GM10847 (cell line): ENCODE measurements around the gene ATP13A5.

Experiments
- POLR2A ChIP-seq: IDR thresholded peaks from 2 replicates; pipeline ENCODE4 v1.6.1; 2011; ENCODE audit not compliant: insufficient read length; ENCODE audit errors: extremely low read depth

ATP13A5 gene, protein sequence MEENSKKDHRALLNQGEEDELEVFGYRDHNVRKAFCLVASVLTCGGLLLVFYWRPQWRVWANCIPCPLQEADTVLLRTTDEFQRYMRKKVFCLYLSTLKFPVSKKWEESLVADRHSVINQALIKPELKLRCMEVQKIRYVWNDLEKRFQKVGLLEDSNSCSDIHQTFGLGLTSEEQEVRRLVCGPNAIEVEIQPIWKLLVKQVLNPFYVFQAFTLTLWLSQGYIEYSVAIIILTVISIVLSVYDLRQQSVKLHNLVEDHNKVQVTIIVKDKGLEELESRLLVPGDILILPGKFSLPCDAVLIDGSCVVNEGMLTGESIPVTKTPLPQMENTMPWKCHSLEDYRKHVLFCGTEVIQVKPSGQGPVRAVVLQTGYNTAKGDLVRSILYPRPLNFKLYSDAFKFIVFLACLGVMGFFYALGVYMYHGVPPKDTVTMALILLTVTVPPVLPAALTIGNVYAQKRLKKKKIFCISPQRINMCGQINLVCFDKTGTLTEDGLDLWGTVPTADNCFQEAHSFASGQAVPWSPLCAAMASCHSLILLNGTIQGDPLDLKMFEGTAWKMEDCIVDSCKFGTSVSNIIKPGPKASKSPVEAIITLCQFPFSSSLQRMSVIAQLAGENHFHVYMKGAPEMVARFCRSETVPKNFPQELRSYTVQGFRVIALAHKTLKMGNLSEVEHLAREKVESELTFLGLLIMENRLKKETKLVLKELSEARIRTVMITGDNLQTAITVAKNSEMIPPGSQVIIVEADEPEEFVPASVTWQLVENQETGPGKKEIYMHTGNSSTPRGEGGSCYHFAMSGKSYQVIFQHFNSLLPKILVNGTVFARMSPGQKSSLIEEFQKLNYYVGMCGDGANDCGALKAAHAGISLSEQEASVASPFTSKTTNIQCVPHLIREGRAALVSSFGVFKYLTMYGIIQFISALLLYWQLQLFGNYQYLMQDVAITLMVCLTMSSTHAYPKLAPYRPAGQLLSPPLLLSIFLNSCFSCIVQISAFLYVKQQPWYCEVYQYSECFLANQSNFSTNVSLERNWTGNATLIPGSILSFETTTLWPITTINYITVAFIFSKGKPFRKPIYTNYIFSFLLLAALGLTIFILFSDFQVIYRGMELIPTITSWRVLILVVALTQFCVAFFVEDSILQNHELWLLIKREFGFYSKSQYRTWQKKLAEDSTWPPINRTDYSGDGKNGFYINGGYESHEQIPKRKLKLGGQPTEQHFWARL

DNA sequence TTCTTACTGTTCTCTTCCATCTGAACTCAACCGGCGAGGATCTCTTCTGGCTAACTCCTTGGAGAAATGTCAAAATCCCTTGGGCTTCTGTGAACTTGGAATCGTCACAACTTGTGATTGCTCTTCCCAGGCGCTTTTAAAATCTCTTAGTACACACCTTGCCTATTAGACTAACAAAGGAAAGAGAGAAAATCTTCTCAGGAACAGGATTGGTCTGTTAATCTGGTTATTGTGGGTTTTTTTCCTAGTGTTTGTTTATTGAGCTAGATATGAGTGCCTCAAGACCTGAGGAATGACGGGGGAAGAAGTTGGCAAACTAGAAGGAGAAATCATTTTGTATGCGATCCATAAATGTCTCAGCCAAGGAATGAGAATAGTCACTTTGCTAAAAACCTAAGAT lies at the start of gene ATP13A5:
ATP13A5 (minus strand) TSS at position 48 of the 400 bp plus-strand sequence; CDS start at position 20, 28 bp downstream.
- TF ChIP-seq POLR2A: no peak

DNA sequence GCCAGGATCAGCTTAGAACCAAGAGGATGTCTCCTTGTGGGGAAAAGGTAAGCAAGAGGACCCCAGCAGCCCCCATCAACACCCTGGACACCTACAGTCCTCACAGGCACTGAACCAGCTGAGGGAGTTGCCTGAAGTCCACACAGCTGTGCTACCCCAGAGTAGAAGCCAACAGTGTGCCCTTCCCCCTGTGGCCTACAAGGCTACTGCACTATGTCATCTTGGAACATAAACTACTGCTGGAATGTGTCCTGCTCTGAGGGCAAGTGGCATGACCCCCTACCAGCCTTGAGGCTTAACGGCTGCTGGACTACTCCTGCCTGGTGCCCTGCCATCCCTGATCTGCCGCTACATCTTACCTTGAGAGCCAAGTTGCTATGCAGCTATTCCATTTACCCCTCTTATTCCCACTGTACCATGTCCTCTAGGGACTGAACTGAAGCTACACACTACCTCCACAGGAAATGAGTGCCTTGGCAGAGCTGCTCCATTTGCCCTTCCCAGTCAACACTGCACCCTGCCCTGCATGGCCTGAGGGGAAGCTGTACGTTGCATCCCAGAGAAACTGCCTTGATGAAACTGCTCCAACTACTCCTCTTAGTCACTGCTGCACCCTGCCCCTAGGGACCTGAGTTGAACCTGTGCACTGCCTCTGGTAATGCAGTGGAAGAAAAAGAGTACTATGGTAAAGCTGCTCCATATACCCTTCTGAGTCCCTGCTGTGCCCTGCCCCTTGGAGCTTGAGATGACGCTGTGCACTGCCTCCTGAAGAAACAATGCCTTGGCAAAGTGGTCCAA lies 40.2 kb upstream of the ATP13A5 start:
- no peak for TF ChIP-seq POLR2A

DNA sequence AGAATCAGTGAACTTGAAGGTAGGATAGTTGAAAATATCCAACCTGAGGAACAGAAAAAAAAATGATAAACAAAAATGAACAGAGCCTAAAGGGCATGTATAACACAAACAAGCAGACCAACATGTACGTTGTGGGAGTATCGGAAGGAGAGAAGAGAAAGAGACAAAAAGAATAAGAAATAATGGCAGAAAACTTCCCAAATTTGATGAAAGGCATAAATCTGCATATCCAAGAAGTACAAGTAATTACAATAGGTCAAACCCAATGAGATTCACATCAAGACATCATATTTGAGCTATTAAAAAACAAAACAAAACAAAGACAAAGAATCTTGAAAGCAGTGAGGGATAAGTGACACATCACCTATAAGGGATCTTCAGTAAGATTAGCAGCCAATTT lies 38.1 kb upstream of the ATP13A5 start:
- no peak for TF ChIP-seq POLR2A

DNA sequence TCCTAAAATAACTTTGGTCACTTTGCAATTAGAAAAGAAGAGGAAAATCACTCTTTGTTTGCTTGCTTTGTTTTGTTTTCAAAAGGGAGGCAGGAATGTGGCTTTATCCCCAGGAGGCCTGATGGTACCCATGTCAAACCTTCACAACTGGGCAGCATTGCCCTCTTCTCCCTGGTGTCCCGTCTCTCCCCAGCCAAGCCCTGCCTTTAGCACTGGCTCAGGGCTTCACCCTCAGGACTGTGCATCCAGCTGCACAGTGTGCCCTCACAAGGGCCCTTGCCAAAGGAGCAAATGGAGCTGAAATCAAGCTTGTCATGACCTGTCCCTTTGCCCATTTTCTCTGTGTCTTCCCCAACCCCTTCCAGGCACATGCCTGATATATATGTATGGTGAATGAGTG lies 29.1 kb upstream of the ATP13A5 start:
- no peak for TF ChIP-seq POLR2A

DNA sequence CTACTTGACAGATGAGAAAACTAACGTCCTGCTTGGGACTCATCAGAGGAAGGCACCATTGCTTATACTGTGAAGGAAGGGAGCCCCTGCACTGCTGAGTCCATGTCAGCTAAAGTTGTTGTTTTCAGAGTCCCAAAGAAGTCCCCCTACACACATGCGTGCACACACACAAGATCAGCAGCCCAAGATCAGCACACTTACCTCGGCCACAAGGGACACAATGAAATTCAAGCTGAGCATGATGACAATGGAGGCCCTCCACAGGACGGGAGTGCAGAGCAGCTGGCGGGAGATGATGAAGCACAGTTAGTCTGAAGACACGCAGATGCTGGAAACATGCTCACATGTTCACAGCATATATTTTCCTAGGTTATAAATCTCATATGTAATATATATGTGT lies 28.6 kb upstream of the ATP13A5 start:
- no peak for TF ChIP-seq POLR2A

DNA sequence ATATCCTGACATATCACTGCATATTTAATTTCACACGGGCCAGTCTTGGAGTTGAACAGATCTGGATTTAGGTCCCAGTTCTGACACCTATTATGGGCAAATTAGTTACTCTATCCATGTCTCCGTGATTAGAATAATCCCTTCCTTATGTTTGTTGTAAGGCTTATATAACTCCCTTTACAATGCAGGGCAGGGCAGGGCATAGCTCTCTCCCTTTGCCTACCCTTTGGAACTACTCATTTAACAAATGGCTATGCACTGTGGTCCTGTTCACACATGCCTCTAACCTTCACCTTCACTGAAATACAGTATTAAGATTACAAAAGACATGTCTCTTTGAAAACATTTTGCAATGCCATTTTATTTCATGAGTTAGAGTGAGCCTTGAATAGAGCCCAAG lies 24.8 kb upstream of the ATP13A5 start:
- TF ChIP-seq POLR2A: no peak

DNA sequence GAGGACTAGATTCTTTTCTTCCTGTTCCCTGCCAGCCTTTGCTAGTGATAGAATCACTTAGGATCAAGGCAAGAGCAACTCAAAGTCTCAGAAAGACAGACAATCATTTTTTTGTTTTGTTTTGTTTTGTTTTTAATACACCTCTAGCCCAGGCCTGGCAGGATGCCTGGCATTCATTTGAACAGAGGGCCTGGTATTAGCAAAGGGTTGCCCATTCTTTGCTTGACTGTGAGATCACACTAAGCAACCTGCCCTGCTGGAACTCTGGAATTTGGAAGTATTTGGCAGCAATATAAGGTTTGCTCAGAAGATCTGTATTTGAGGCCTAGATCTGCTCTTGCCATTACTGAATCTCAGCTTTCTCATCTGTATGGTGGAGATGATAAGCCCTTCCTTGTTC lies 21.8 kb upstream of the ATP13A5 start:
- TF ChIP-seq POLR2A: no peak

DNA sequence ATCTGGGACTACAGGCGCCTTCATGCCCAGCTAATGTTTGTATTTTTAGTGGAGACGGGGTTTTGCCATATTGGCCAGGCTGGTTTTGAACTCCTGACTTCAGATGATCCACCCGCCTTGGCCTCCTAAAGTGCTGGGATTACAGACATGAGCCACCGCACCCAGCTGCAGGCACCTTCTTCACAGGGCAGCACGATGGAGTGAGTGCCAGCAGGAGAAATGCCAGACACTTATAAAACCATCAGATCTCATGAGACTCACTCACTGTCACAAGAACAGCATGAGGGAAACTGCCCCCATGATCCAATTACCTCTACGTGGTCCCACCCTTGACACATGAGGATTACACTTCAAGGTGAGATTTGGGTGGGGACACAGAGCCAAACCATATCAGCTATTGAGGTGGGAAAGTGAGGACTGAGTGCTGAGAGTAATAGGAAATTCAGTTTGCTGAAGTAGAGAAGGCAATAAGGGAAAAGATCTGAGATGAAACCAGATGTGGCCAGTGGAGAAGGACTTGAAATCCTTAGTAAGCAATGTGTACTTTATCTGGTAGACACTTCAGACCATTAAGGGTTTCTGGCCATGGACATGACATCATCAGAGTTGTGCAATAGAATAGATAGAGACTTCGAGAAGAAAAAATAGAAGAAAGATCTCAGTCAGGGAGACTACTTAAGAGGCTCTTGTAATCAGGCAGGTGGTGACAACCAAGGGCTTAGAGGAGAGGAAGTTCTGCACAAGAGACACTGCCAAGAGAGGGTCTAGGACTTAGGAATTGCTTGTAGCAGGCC lies 18.1 kb upstream of the ATP13A5 start:
- TF ChIP-seq POLR2A: no peak

DNA sequence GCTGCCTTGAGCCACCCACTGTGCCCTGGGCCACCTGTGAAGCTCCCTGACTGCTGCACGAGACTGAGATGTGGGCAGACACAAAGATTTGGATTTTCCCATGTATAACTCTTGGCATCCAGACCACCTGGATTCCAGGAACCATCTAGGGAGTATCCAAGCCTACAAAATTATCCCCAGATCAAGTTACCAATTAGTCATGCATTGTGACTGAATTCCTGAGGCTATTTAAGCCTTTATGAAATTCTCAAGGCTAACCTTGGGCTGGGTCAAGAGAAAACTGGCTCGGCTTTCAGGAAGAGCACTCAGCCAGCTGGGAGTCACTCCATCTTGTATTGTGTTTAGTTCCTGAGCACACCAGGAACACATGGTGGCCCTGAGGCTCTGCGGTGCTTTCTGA lies 13.3 kb upstream of the ATP13A5 start:
- TF ChIP-seq POLR2A: no peak

DNA sequence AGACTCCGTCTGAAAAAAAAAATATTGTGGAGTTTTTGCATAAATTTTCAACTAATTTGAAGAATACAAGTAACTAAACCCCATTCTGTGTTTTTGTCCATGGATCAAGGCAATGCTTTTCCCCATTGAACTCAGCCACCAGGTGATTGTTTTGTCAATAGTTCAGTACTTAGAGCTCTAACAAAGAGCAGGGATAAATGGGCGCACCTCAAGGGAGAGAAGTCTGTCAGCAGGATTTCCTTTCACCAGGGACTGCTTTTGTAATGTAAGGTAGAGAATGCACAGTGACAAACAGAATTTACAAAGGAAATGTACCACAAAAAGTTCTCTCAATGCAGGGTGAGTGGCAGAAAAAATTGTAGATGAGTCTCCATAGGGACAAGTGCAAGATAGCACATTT lies 10.8 kb upstream of the ATP13A5 start:
- no peak for TF ChIP-seq POLR2A

DNA sequence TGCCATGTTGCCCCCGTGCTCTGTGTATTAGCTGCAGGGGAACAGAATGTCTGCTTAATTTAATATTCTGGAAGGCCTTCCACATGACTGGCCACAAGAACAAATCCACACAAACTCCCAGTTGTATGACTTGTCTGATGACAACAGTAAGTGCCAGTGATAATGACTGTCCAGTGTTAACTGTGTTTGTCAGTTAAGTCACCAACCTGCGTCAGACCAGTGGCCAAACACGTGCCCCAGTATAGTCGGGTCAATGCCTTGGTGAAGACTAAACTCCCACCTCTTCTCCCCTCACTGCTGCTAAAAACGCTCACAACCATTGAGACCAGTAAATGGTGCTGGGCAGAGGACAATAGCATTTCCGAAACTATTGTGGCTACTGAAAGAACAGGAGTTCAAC lies 9.8 kb upstream of the ATP13A5 start:
- TF ChIP-seq POLR2A: no peak

DNA sequence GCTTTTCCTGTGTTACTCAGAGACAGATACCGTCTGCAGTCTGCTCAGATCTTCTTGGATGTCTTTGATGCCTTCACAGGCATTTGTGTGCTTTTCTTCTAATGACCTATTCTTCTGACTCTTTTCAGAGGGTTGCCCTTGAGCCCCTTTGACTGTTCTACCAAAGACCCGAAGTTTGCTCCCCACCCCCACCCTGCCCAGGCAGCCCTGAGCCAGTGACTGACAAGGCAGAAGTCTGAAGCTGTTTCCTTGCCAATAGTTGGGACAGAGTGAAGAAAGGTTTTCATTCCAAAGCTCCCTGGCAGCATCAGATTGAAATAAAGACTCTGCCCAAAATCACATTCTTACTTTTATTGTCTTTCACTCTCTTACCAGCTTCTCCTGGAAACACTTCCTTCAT lies 9.0 kb upstream of the ATP13A5 start:
- TF ChIP-seq POLR2A: no peak

DNA sequence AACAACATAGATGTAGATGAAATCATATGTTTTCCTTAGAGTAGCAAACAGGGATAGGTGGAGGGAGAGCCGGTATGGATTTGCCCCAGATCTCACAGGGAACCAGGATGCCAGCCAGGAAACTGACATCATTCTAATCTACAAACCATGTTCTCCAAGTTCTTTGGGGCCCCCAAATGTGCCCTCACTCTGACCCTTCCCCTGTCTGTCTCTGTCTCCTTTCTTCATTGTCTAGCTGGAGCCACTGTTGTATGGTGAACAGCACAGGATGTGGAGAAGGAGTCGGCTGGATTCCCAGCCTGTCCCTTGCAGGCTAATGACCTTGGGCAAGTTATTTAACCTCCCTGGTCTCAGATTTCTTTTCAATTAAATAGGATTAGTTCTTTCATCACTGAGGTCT lies 962 bp downstream of the ATP13A5 start:
- TF ChIP-seq POLR2A: no peak

DNA sequence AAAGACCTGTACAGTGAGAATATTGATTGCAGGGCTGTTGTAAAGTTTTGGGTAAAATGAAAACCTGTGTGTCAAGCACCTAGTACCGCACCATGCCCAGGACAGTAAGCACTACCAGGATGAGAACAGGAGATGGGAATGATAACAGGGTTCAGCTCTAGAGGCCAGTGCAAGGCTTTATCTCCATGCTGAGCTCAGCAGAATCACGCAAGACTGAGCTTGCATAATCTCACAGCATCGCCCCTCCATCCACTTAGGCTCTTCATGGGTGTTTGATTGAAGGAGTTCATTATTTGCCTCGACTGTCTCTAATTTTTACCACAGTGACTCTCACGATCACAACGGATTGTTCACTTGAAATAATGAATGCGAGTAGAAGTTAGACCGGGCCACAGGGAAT lies 2.9 kb downstream of the ATP13A5 start:
- TF ChIP-seq POLR2A: no peak
